Ascending aorta (tissue), 2 donors: ENCODE data around the gene TJP2. TPM values are rescaled to one million over a fixed set of nuclear protein-coding genes. Genes with fewer than 3 reads are reported as not detected.

Experiments
- DNase-seq, 2 donors: peaks; one replicate each; pipeline ENCODE4 v3.0.0-alpha.2; 2019; ENCODE audit warnings: low spot score in 2 of 2
- H3K27ac ChIP-seq, 2 donors: fragments of 200-600 bp; sonication (generic); one replicate each; pipeline ENCODE4 v1.5.1; 2016 to 2017; ENCODE audit warnings: mild to moderate bottlenecking in 1 of 2
- H3K27me3 ChIP-seq: fragments of 200-600 bp; sonication (generic); one replicate; pipeline ENCODE4 v1.5.1; 2017
- H3K36me3 ChIP-seq, 2 donors: fragments of 200-600 bp; sonication (generic); one replicate each; pipeline ENCODE4 v1.5.1; 2016
- H3K4me1 ChIP-seq, 2 donors: fragments of 200-600 bp; sonication (generic); one replicate each; pipeline ENCODE4 v1.5.1; 2016 to 2017; ENCODE audit warnings: mild to moderate bottlenecking in 1 of 2
- H3K4me3 ChIP-seq, 2 donors: fragments of 200-600 bp; sonication (generic); one replicate each; pipeline ENCODE4 v1.5.1; 2016 to 2017; ENCODE audit warnings: mild to moderate bottlenecking in 1 of 2
- H3K9me3 ChIP-seq, 2 donors: fragments of 200-600 bp; sonication (generic); one replicate each; pipeline ENCODE4 v1.5.1; 2016
- CTCF ChIP-seq, 3 experiments: fragments of 200-600 bp in 2 of 3; fragments of 450-650 bp in 1 of 3; sonication (generic) in 2 of 3; IDR thresholded peaks; one replicate each; pipeline ENCODE4 v1.5.1; 2016 to 2019; ENCODE audit warnings: antibody characterized with exemption in 3 of 3, mild to moderate bottlenecking in 1 of 3, moderate library complexity in 1 of 3
- intact Hi-C: fragments of 100-400 bp; cut with DNase I; formaldehyde crosslinking; loops from one replicate; pipeline ENCODE4 v1.15.1; 2023
- total RNA-seq: library from RNA; depleted of rRNA; stranded (reverse); fragments of >200 nt; gene quantifications from one replicate; pipeline ENCODE4 v1.1.0, GENCODE V29; 2016

TJP2 gene
- total RNA-seq = 154 TPM

- TF ChIP-seq CTCF (IDR thresholded peaks at IDR 0.05) = no peak
- Histone ChIP-seq H3K27me3 (no peaks in the 10 kb centered on the region), H3K9me3 (no peaks in the 10 kb centered on the region), H3K36me3 (no peaks in the 10 kb centered on the region), H3K4me3 (peak within 1 kb of the TSS; percentile 68 to 89), H3K4me1 (peaks cover 5 to 18% of the 10 kb centered on the region in 2 donors), H3K27ac (peak within 1 kb of the TSS; percentile 77 to 87)
- peak in 1 of 2 donors; percentile 85 for DNase-seq
- intact Hi-C loops = loop anchor here (2.0 kb wide), 2 partner anchors 43 to 53 kb away; no protein-coding TSS in a partner anchor
Observed at GRCh38 chr9:69173891-69174615, at the start of gene TJP2. TJP2 (plus strand) TSS chr9:69174277; CDS start chr9:69174373, 96 bp downstream.

- intact Hi-C loops = loop anchor here (2.0 kb wide), 2 partner anchors 42 to 52 kb away; no protein-coding TSS in a partner anchor
- no peaks in the 10 kb centered on the region for H3K9me3 ChIP-seq
- H3K4me1 ChIP-seq = peaks cover 15 to 39% of the 10 kb centered on the region in 2 donors
- no peaks in the 10 kb centered on the region for H3K27me3 ChIP-seq
- no peak for DNase-seq
- peak overlapping the region; percentile 57 to 86 for H3K27ac ChIP-seq
- no peak overlapping the region for H3K4me3 ChIP-seq
- peaks cover 0 to 5% of the 10 kb centered on the region in 2 donors for H3K36me3 ChIP-seq
- TF ChIP-seq CTCF (IDR thresholded peaks at IDR 0.05) = no peak
Observed at GRCh38 chr9:69130456-69131441, 43.3 kb upstream of the TJP2 start.

- Histone ChIP-seq H3K9me3 (no peaks in the 10 kb centered on the region), H3K4me1 (peaks cover 15 to 39% of the 10 kb centered on the region in 2 donors), H3K27ac (peak overlapping the region; percentile 57 to 86), H3K36me3 (peaks cover 0 to 5% of the 10 kb centered on the region in 2 donors), H3K27me3 (no peaks in the 10 kb centered on the region), H3K4me3 (no peak overlapping the region)
- no peak for TF ChIP-seq CTCF (IDR thresholded peaks at IDR 0.05)
- intact Hi-C loops = loop anchor here (2.0 kb wide), 2 partner anchors 41 to 53 kb away; no protein-coding TSS in a partner anchor
- peak in 1 of 2 donors; percentile 79 for DNase-seq
Observed at GRCh38 chr9:69131682-69132081, 42.4 kb upstream of the TJP2 start.

GRCh38 chr9:69132361-69132760 is 41.7 kb upstream of the TJP2 start:
- Histone ChIP-seq H3K9me3 (no peaks in the 10 kb centered on the region), H3K4me1 (peaks cover 15 to 39% of the 10 kb centered on the region in 2 donors), H3K36me3 (peaks cover 0 to 5% of the 10 kb centered on the region in 2 donors), H3K27me3 (no peaks in the 10 kb centered on the region), H3K4me3 (no peak overlapping the region), H3K27ac (peak overlapping the region; percentile 57 to 86)
- intact Hi-C loops = no loop called here
- TF ChIP-seq CTCF (IDR thresholded peaks at IDR 0.05) = no peak
- DNase-seq = no peak

- TF ChIP-seq CTCF (IDR thresholded peaks at IDR 0.05) = no peak
- Histone ChIP-seq H3K27ac (no peak overlapping the region), H3K4me1 (peaks cover 15 to 39% of the 10 kb centered on the region in 2 donors), H3K9me3 (no peaks in the 10 kb centered on the region), H3K4me3 (no peak overlapping the region), H3K27me3 (no peaks in the 10 kb centered on the region), H3K36me3 (peaks cover 0 to 5% of the 10 kb centered on the region in 2 donors)
- intact Hi-C loops = no loop called here
- no peak for DNase-seq
Observed at GRCh38 chr9:69134412-69134811, 39.7 kb upstream of the TJP2 start.
